Left lobe of liver (tissue), 2 donors: Measurements from ENCODE around the gene ANG. TPM values are rescaled to one million over a fixed set of nuclear protein-coding genes. Genes with fewer than 3 reads are reported as not detected.
A peak's percentile ranks its signal among the peaks of the same experiment; 100 is the strongest.
"Not testable (repeated sequence)": the region's sequence is repeated elsewhere in the genome, so short reads cannot be mapped to it uniquely, and the experiment has no call there.

Experiments used
- ATAC-seq: fragments of 200-7000 bp; cut with Tn5 transposase; one replicate; pipeline ENCODE4 v1.9.1; 2020; ENCODE audit warnings: mild to moderate bottlenecking, moderate library complexity
- DNase-seq: peaks from one replicate; pipeline ENCODE4 v3.0.0-alpha.2; 2020; ENCODE audit warnings: low spot score
- total RNA-seq: library from RNA; stranded (reverse); gene quantifications from one replicate; pipeline ENCODE4 v1.2.1, GENCODE V29; 2021
- donor health status: DM: no; HTN: no; CAD: no; lungs with moderate emphysema.
- donor health status: DM: no; HTN: yes; CAD: no.

The ANG gene
- total RNA-seq, 1 donor from 2014 or later = 685 TPM

GRCh38 chr14:20697273-20698017 lies 8.9 kb downstream of the ANG start:
- DNase-seq = no peak
- ATAC-seq = peak; percentile 77

GRCh38 chr14:20698018-20698329 lies 9.4 kb downstream of the ANG start:
- no peak for ATAC-seq

GRCh38 chr14:20698934-20699333 lies 10.4 kb downstream of the ANG start:
- DNase-seq (no peak), ATAC-seq (no peak)

More at GRCh38 chr14:20698018-20698329, 9.4 kb downstream of the ANG start:
- no peak for DNase-seq

GRCh38 chr14:20699931-20700330 lies 11.4 kb downstream of the ANG start:
- DNase-seq (no peak), ATAC-seq (no peak)

DNA sequence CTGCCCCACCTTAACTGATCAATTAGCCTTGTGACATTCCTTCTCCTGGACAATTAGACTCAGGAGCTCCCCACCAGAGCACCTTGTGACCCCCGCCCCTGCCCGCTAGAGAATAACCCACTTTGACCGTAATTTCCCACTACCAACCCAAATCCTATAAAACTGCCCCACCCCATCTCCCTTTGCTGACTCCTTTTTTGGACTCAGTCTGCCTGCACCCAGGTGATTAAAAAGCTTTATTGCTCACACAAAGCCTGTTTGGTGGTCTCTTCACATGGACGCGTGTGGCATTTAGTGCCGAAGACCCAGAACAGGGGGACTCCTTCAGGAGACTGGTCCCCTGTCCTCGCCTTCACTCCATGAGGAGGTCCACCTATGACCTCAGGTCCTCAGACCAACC lies 12.4 kb downstream of the ANG start:
- ATAC-seq, DNase-seq: not testable (repeated sequence)

GRCh38 chr14:20706657-20707355 lies 18.2 kb downstream of the ANG start:
- DNase-seq = no peak
- no peak for ATAC-seq

- DNase-seq = no peak
- ATAC-seq = no peak
Measured at GRCh38 chr14:20707622-20708021, 19.1 kb downstream of the ANG start.

GRCh38 chr14:20711261-20711660 lies 22.7 kb downstream of the ANG start:
- ATAC-seq (no peak), DNase-seq (no peak)

DNA sequence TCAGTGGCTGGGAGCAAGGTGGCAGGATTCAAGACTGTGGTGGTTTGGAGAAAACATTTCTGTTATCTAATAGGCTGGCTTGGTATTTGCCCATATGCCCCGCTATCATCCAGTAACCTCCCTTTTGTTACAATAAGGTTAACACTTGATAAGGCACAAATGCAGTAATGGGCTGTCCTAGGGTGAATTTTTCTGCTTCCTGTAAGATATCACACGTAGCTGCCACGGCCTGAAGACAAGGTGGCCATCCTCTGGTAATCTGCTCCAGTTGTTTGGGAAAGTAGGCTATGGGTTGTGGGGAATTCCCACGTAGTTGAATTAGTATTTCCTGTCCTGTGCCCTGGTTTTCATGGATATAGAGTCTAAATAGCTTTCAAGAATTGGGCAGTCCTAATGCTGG lies 23.1 kb downstream of the ANG start:
- DNase-seq (no peak), ATAC-seq (no peak)

GRCh38 chr14:20712904-20713303 lies 24.3 kb downstream of the ANG start:
- ATAC-seq = no peak
- DNase-seq = no peak

DNA sequence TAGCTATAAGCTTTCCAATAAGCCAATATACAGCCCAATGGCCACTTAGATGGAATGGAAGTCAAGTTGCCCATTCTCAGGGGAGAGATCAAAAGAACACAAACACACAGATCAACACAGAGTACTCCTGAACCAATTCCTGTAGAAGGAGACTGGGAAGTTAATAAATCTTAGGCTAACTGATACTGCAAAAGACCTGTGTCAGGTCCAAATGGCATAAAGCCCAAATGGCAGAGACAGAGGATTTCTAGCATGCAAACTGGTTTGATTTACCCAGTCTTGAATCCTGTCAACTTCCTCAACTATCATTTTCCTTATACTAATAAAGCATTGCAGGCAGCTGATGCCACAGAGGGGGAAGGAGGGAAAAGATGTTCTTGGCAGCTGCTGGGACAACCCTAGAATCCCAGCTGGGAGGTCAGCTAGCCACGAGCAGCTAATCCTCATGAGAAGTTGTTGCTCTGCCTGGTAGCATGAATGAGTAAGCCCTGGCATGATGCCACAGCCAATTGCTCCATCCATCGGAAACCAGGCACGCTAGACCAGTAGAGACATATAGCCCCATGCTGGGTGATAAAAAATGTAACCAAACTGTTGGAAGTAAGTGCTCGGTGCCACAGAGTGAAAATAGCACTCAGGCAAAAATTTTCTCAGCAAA lies 26.2 kb downstream of the ANG start:
- ATAC-seq = peak; percentile 53
- peak; percentile 60 for DNase-seq

DNA sequence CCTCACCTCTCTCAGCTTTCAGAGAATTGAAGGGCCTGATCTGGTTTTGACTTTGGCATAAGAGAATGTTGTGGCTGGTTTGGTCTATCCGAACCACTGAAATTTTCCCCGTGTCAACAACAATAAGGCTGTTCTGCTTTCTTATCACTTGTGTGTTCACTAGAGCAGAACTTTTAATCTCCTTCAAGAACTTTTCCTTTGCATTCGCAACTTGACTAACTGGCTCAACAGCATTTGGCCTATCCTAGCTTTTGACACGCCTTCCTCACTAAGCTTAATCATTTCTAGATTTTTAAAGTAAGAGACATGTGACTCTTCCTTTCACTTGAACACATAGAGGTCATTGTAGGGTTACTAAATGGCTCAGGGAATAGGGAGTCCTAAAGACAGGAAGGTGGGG lies 31.2 kb downstream of the ANG start:
- no peak for ATAC-seq
- DNase-seq = no peak

DNA sequence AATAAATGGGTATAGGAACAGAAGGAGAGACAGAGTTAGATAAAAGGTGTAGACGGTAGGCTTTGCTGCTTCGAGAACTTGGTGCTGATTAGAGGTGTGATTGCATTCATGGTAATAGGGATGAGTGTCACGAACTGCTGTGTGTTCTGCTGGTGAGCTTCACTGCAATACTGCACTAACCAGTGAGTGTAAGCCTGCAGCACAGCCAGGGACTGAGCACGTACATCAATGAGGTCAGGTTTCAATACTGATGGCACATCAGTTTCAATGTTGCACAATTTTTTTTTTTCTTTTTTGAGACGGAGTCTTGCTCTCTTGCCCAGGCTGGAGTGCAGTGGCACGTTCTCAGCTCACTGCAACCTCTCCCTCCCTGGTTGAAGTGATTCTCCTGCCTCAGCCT lies 32.2 kb downstream of the ANG start:
- ATAC-seq = no peak
- no peak for DNase-seq

DNA sequence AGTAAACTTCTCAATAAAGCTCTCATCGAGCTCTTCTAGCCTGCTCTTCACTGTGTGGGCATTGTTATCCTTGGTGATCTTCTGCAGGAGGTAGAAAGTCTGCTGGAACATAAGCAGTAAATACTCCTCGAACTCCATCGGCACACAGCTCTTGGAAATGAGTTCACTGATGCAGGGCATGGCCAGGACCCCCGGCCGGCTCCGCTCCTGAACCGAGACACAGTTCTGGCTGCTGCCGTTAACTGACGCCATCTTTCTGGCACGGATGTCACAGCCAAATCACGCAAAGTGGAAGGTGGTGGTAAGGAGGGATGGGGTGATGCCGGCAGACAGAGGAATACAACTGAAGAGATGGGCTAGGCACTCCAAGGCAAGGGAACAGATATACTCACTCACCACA lies 33.5 kb downstream of the ANG start:
- ATAC-seq (no peak), DNase-seq (no peak)

DNA sequence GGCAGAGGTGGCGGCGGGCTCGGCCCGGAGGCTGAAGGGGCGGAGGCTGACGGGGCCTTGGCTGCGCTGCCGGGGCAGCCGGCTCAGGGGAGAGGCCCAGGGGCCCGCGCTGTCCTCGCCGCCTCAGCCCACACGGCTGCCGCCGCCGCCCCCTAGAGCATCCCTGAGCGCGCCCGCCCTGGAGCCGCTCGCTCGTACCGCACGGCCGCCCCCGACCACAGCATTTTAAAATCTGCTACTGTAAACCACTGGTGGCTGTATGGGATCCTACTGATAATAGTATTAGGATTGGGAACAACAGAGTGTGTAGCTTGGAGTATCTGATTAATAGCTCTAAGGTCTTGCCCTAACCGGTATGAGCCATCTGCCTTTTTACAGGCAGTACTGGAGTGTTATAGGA lies 34.9 kb downstream of the ANG start:
- DNase-seq (no peak), ATAC-seq (no peak)

DNA sequence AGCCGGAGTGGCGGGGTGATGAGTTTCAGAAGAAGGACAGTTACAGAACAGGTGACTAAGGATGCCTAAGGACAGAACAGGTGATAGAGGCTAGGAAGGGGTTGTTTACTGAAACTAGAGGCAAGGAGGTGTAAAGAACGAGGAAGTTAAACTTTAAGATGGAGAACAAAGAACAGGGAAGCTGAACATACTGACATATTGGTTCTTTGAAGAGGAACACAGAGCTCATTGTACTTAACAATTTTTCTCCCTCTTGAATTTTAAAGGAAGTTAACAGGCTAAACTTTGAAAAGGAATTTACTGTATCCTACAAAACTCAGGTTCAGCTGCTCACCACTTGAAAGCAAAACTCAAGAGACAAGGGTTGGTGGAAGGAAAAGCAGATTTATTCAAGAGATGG lies 37.6 kb downstream of the ANG start:
- ATAC-seq, DNase-seq: not testable (repeated sequence)

DNA sequence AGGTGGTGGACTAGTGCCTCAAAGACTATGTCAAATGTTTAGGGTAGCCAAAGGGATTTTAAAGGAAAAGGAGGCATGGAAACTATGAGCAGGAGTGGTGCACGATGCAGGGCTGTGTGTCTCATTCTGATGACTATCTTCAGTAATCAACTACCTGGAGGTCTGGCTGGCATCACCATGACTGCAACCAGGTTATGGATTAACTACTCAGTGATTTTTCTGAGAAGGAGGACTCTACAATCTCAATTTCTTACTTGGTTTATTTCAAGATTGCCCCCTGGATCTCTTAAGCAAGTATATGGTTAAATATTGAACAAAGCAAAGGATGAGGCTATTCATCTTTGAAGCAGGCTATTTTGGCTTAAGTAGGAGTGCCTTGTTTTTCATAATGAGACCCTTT lies 38.0 kb downstream of the ANG start:
- DNase-seq = no peak

GRCh38 chr14:20730891-20731290 lies 42.3 kb downstream of the ANG start:
- ATAC-seq (no peak), DNase-seq (no peak)

More for the DNA sequence above, 38.0 kb downstream of the ANG start:
- ATAC-seq = no peak

- no peak for DNase-seq
Measured at GRCh38 chr14:20732477-20732876, 43.9 kb downstream of the ANG start.

GRCh38 chr14:20732979-20733635 lies 44.5 kb downstream of the ANG start:
- ATAC-seq (peak; percentile 29), DNase-seq (no peak)

More at GRCh38 chr14:20732477-20732876, 43.9 kb downstream of the ANG start:
- no peak for ATAC-seq

DNA sequence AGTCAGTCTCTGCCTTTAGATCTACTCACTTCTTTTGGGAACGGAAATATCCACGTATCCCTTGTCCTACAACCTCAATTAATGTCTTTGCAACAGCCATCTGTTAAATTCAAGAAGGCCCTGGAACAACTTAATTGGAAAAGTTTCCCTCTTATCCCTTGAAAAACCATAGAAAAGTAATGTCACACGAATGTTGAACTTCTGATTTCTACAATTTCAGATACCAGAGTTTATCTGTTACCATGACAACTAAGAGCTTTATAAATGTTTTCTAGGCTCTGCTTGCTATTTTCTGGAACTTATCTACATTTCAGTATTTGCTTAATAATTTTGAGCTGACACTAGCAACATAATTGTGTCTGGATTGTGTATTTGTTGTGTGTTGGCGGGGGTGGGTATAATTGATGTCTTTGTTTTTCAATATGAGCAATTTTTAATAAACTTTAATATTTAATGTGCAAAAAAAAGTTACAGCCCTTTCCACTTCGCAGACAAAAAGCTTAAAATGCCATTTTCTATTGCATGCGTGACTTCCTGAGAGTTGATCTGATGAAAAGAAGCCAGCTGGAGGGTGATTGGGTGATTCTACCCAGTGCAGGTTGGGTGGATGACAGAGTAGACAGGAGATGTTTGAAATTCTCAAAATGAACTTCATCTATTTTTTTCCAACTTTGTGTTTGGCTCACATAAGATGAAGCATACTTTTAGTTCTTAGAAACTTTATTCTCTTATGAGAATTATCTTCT lies 45.3 kb downstream of the ANG start:
- DNase-seq (no peak), ATAC-seq (no peak)
